Pons (tissue), 1 donor: Measurements from ENCODE around the gene CLDN25.
A peak's percentile ranks its signal among the peaks of the same experiment; 100 is the strongest.
"Not testable (repeated sequence)": the region's sequence is repeated elsewhere in the genome, so short reads cannot be mapped to it uniquely, and the experiment has no call there.

Source experiments
- DNase-seq: peaks from one replicate; pipeline ENCODE4 v3.0.0-alpha.2; 2016; ENCODE audit warnings: low spot score

The CLDN25 gene

GRCh38 chr11:113779496-113779895 is at the start of gene CLDN25:
TSS of gene CLDN25 (plus strand) at chr11:113779796. CDS start at chr11:113779796, 0 bp downstream.
- no peak for DNase-seq

- DNase-seq = peak; percentile 89
Observed at GRCh38 chr11:113730887-113731726, 48.5 kb upstream of the CLDN25 start.

- no peak for DNase-seq
Observed at GRCh38 chr11:113732092-113732491, 47.5 kb upstream of the CLDN25 start.

- DNase-seq = no peak
Observed at GRCh38 chr11:113736323-113736722, 43.3 kb upstream of the CLDN25 start.

- DNase-seq = no peak
Observed at GRCh38 chr11:113752932-113753331, 26.7 kb upstream of the CLDN25 start.

- no peak for DNase-seq
Observed at GRCh38 chr11:113760241-113760640, 19.4 kb upstream of the CLDN25 start.

- not testable (repeated sequence) for DNase-seq
Observed at GRCh38 chr11:113763040-113763439, 16.6 kb upstream of the CLDN25 start.

GRCh38 chr11:113764527-113765219 is 14.9 kb upstream of the CLDN25 start:
- DNase-seq = no peak

GRCh38 chr11:113771964-113772363 is 7.6 kb upstream of the CLDN25 start:
- DNase-seq = no peak

- no peak for DNase-seq
Observed at GRCh38 chr11:113773092-113773415, 6.5 kb upstream of the CLDN25 start.

- peak; percentile 96 for DNase-seq
Observed at GRCh38 chr11:113773416-113774173, 6.0 kb upstream of the CLDN25 start, which contains the start of gene ZW10. TSS of gene ZW10 (minus strand) at chr11:113773692. CDS start at chr11:113773666, 26 bp downstream.

- DNase-seq = no peak
Observed at GRCh38 chr11:113774174-113774503, 5.5 kb upstream of the CLDN25 start.

GRCh38 chr11:113778111-113778910 is 1.3 kb upstream of the CLDN25 start:
- DNase-seq = peak; percentile 92

GRCh38 chr11:113781682-113782081 is 2.1 kb downstream of the CLDN25 start:
- DNase-seq = no peak

GRCh38 chr11:113782134-113782533 is 2.5 kb downstream of the CLDN25 start:
- no peak for DNase-seq

GRCh38 chr11:113789016-113789415 is 9.4 kb downstream of the CLDN25 start:
- not testable (repeated sequence) for DNase-seq

- no peak for DNase-seq
Observed at GRCh38 chr11:113789675-113790320, 10.2 kb downstream of the CLDN25 start.

GRCh38 chr11:113796663-113797259 is 17.2 kb downstream of the CLDN25 start:
- DNase-seq = peak; percentile 83

- no peak for DNase-seq
Observed at GRCh38 chr11:113802621-113803020, 23.0 kb downstream of the CLDN25 start.

GRCh38 chr11:113805640-113806039 is 26.0 kb downstream of the CLDN25 start:
- no peak for DNase-seq

GRCh38 chr11:113806406-113806805 is 26.8 kb downstream of the CLDN25 start:
- DNase-seq = peak; percentile 15
